SU-DHL-6 (cell line): ENCODE data around the gene COPG1.

Source experiments
- CTCF ChIP-seq: fragments of 200-600 bp; sonication (generic); IDR thresholded peaks from one replicate; pipeline ENCODE4 v1.5.1; 2017; ENCODE audit warnings: antibody characterized with exemption, mild to moderate bottlenecking, low read length, moderate library complexity; ENCODE audit not compliant: insufficient read depth, poor library complexity, severe bottlenecking
- EZH2phosphoT487 ChIP-seq: fragments of 200-600 bp; sonication (generic), shearing (Covaris generic); conservative IDR thresholded peaks from 2 replicates; pipeline ENCODE4 v1.6.1; 2018; ENCODE audit warnings: mild to moderate bottlenecking, antibody characterized with exemption, low read length, moderate library complexity, mixed read lengths

- no peak for TF ChIP-seq CTCF
- TF ChIP-seq EZH2phosphoT487 = no peak
Measured at GRCh38 chr3:129257609-129258008, 8.2 kb downstream of the COPG1 start.
